ENCODE measurements around the gene MFSD8. TPM values are rescaled to one million over a fixed set of nuclear protein-coding genes. Genes with fewer than 3 reads are reported as not detected.

MFSD8 gene
- total and polyA plus RNA-seq, 2 of the 4 experiments (the other 2 are of a cell fraction): 8.8 to 36.7 TPM

- DNase-seq (no peak), ATAC-seq (ENCODE audit: low read depth) (no peak)
- WGBS, 2 experiments (ENCODE audit: extremely low coverage in 2 of 2, insufficient read length in 1 of 2): no CpG with 5 or more reads among the region's 1 CpG
- H3K23ac ChIP-seq (ENCODE audit: low read depth, low read length): no peak overlapping the region
- H2BK15ac ChIP-seq (ENCODE audit: low read depth, low read length): no peak overlapping the region
- TF ChIP-seq, protein P1, sequence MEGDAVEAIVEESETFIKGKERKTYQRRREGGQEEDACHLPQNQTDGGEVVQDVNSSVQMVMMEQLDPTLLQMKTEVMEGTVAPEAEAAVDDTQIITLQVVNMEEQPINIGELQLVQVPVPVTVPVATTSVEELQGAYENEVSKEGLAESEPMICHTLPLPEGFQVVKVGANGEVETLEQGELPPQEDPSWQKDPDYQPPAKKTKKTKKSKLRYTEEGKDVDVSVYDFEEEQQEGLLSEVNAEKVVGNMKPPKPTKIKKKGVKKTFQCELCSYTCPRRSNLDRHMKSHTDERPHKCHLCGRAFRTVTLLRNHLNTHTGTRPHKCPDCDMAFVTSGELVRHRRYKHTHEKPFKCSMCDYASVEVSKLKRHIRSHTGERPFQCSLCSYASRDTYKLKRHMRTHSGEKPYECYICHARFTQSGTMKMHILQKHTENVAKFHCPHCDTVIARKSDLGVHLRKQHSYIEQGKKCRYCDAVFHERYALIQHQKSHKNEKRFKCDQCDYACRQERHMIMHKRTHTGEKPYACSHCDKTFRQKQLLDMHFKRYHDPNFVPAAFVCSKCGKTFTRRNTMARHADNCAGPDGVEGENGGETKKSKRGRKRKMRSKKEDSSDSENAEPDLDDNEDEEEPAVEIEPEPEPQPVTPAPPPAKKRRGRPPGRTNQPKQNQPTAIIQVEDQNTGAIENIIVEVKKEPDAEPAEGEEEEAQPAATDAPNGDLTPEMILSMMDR (conservative IDR thresholded peaks at IDR 0.05; ENCODE audit: low read depth, low read length): no peak
- TF ChIP-seq RCOR1 (IDR thresholded peaks at IDR 0.05; ENCODE audit: insufficient replicate concordance, low read length): no peak
- TF ChIP-seq MAZ (IDR thresholded peaks at IDR 0.05; ENCODE audit: borderline replicate concordance, low read depth, low read length): no peak
- no peak for TF ChIP-seq POLR2A (IDR thresholded peaks at IDR 0.05; ENCODE audit: low read depth, low read length)
- no peak for TF ChIP-seq MXI1 (IDR thresholded peaks at IDR 0.05; ENCODE audit: borderline replicate concordance, low read depth, low read length)
- no peak for TF ChIP-seq BHLHE40 (IDR thresholded peaks at IDR 0.05; ENCODE audit: low read depth, low read length)
- no peak for TF ChIP-seq RFX5 (IDR thresholded peaks at IDR 0.05; ENCODE audit: low read depth, low read length)
- no peak for TF ChIP-seq RAD21 (IDR thresholded peaks at IDR 0.05; ENCODE audit: low read length)
- no peak for TF ChIP-seq FOS (IDR thresholded peaks at IDR 0.05; ENCODE audit: low read depth, low read length)
- no peak for TF ChIP-seq CEBPB (IDR thresholded peaks at IDR 0.05; ENCODE audit: low read depth, low read length)
- TF ChIP-seq NFE2L2 (IDR thresholded peaks at IDR 0.05; ENCODE audit: low read depth, low read length): no peak
- TF ChIP-seq CHD1 (IDR thresholded peaks at IDR 0.05; ENCODE audit: low read depth, low read length): no peak
- no peak for TF ChIP-seq SMC3 (IDR thresholded peaks at IDR 0.05; ENCODE audit: low read depth, low read length)
- TF ChIP-seq USF2 (IDR thresholded peaks at IDR 0.05; ENCODE audit: low read depth, low read length): no peak
- TF ChIP-seq, protein P2, sequence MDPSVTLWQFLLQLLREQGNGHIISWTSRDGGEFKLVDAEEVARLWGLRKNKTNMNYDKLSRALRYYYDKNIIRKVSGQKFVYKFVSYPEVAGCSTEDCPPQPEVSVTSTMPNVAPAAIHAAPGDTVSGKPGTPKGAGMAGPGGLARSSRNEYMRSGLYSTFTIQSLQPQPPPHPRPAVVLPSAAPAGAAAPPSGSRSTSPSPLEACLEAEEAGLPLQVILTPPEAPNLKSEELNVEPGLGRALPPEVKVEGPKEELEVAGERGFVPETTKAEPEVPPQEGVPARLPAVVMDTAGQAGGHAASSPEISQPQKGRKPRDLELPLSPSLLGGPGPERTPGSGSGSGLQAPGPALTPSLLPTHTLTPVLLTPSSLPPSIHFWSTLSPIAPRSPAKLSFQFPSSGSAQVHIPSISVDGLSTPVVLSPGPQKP (IDR thresholded peaks at IDR 0.05; ENCODE audit: borderline replicate concordance, low read depth, low read length): no peak
- no peak for TF ChIP-seq MAFK (IDR thresholded peaks at IDR 0.05; ENCODE audit: low read depth, low read length)
- H2BK20ac ChIP-seq (ENCODE audit: low read depth, low read length): no peak overlapping the region
- no peak overlapping the region for H2AK5ac ChIP-seq (ENCODE audit: low read depth, low read length)
- BruUV-seq (replicated peaks): no TSS peak
- CTCF ChIA-PET: no interaction called here
- in situ Hi-C loops (cut with MboI; ENCODE audit: low sequenced_read_pairs) (no loop called here), dilution Hi-C loops (cut with HindIII; ENCODE audit: low sequenced_read_pairs, unreplicated experiment) (no loop called here), intact Hi-C loops (cut with micrococcal nuclease) (no loop called here)
- H2AFZ ChIP-seq (replicated peaks; ENCODE audit: low read length, poor library complexity): no peak overlapping the region
- H3K27ac ChIP-seq (ENCODE audit: insufficient read depth, low read length): no peak overlapping the region
- no peaks in the 10 kb centered on the region for H3K9me1 ChIP-seq (ENCODE audit: insufficient read depth, low read length)
- H3K4me1 ChIP-seq (ENCODE audit: control insufficient read depth, insufficient read depth, low read length): no peaks in the 10 kb centered on the region
- no peak overlapping the region for H2BK120ac ChIP-seq (ENCODE audit: low read depth, low read length)
- H4K20me1 ChIP-seq (ENCODE audit: insufficient read depth, low read length): no peaks in the 10 kb centered on the region
- no peak overlapping the region for H3K14ac ChIP-seq (replicated peaks; ENCODE audit: low read depth, low read length)
- no peaks in the 10 kb centered on the region for H3K9me3 ChIP-seq (ENCODE audit: control insufficient read depth, insufficient read depth, low read length)
- H3K9ac ChIP-seq (ENCODE audit: low read depth, low read length): no peak overlapping the region
- no peak overlapping the region for H2BK5ac ChIP-seq (ENCODE audit: low read depth, low read length, poor library complexity, severe bottlenecking)
- no peak overlapping the region for H2AK9ac ChIP-seq (replicated peaks; ENCODE audit: low read depth, low read length, poor library complexity)
- no peak overlapping the region for H3K4me2 ChIP-seq (ENCODE audit: low read depth, low read length)
- no peak overlapping the region for H3K56ac ChIP-seq (ENCODE audit: extremely low read depth, insufficient read depth, low read length)
- no peaks in the 10 kb centered on the region for H3K27me3 ChIP-seq (ENCODE audit: control insufficient read depth, insufficient read depth, low read length)
- 0 out of 4 replicates have a peak, but pooled peaks cover 0 to 2% of the 10 kb centered on the region in 2 experiments for H3K79me1 ChIP-seq (ENCODE audit: low read depth in 1 of 2, low read length in 2 of 2)
- 0 out of 2 replicates have a peak, but pooled peaks cover 2% of the 10 kb centered on the region for H3K36me3 ChIP-seq (ENCODE audit: control insufficient read depth, insufficient read depth, low read length)
- H3K4ac ChIP-seq (ENCODE audit: low read depth, low read length): no peak overlapping the region
- H4K5ac ChIP-seq (ENCODE audit: low read depth, low read length): no peak overlapping the region
- no peak overlapping the region for H3K18ac ChIP-seq (ENCODE audit: low read depth, low read length)
- POLR2A ChIA-PET (ENCODE audit: unreplicated experiment): no interaction called here
- no peak overlapping the region for H4K8ac ChIP-seq (ENCODE audit: low read depth in 2 of 2, low read length in 2 of 2)
- no peak overlapping the region for H4K91ac ChIP-seq (ENCODE audit: insufficient read depth, low read depth, low read length)
- no peak overlapping the region for H3K4me3 ChIP-seq (ENCODE audit: insufficient read depth, low read depth, low read length)
Observed at GRCh38 chr4:127896069-127896468, 68.9 kb downstream of the MFSD8 start.

All from IMR-90 (cell line).